IPS-NIHi11 (cell line): ENCODE measurements around the gene SLIT2.
A peak's percentile ranks its signal among the peaks of the same experiment; 100 is the strongest.

Experiments used
- DNase-seq: peaks from one replicate; pipeline ENCODE4 v3.0.0; 2012; ENCODE audit warnings: mixed read lengths, low spot score

The SLIT2 gene

DNA sequence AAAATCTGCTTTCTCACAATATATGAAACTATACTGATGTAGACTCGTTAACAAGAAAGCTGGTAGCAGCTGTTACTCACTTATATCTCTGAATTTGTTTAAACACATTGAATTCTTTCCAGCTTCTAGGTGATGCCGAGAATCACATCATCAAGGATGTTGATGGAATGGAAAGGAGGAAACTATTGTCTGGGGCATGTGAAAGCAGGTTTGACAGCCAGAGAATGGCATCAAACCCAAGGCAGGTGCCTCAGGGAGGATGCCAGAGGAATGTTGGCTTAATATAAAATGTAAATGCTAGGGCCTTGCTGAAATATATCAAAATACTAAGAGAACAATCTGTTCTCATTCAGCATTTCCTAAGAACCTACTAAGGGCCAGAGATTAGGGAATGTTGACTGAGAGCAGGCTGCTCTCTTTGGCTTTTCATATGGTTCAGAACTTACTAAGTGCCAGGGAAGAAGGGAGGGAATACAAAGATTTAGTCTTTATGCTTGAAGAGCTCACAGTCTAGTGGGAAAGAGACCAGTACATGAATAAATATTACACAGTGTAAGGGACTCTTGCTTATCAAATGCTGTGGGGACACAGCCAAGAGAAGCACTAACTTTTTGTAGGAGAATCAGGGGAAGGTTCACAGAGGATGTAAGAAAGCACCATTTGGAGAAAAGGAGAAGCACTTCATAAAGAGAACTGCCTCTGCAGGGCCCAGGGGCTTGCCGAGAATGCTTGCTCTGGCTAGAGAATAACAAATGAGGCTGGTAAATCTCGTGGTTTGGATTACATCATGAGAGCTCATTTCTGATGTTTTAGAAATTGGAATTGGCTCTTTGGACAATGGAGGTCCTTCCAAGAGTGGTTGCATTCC, 14.7 kb downstream of the SLIT2 start:
- DNase-seq = no peak

DNA sequence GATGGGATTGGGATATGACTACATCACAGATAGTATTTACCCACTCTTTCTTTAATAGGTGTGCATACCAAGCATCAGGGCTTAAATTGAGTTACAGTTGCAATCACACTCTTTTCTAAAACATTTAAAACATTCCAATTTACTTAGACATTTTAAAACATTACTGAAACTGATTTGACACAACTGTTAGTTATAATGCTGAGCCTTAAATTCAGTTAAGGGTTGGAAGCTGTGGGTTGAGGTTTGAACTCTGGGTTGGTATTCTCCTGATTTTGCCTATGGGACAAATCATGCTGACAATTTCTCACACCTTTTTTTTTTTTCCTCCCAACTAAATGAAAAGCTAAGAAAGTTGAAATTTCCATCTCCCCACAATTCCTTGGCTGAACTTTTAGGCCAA, 16.3 kb downstream of the SLIT2 start:
- no peak for DNase-seq

DNA sequence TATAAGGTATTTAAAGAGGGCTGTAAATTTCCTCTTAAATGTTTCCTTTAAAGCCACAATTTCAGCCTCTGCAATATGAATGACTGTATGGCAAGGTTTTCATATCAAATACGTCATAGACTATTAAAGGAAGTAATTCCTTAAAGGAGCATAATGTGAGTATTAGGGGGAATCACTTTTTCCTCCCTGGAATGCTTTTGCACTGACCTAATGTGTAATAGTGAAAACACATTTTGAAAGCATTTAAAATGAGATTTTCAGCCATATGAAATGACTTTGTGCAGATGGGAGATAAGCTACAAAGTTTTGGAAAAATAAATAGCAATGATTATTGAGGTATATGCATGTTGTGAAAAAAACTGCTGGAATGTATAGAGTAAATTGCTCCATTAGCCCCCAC, 17.6 kb downstream of the SLIT2 start:
- DNase-seq = no peak

DNA sequence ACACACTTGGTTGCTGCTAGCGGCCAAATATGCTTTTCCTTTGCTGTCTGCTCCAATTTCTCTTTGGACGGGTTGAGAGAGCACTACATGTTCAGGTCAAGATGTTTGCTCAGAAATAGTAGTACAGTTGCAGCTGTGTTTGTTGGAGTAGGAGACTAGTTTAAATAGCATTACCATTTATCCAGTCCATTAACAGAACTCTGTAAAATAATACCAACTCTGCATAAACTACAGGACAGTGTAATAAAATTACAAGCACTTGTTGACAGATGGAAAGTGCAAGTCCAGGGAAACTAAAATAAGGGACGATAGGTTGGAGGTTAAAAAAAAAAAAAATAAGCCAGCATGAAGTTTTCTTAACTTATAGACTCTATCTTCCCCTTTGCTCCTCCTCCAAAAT, 20.2 kb downstream of the SLIT2 start:
- no peak for DNase-seq

DNA sequence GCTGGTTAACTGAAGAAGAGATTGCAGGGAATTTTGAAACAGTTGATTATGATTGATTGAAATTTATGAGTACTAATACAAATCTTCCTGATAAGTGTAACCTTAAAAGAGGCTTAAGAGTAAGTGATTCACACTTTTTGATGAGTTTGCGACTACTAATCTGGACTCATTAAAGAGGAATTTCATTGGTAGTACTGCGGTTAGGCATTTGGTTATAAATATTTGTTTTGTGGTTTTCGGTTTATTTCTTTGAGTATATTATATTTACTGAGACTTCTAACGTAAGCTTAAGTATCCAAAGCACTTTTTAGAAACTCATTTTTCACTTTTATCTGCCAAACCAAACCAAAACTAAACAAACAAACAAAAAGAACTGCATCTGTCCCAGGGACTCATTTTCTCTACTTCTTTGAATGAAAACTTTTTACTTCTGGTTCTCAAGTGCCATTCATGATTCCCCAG, 20.7 kb downstream of the SLIT2 start:
- DNase-seq = no peak

DNA sequence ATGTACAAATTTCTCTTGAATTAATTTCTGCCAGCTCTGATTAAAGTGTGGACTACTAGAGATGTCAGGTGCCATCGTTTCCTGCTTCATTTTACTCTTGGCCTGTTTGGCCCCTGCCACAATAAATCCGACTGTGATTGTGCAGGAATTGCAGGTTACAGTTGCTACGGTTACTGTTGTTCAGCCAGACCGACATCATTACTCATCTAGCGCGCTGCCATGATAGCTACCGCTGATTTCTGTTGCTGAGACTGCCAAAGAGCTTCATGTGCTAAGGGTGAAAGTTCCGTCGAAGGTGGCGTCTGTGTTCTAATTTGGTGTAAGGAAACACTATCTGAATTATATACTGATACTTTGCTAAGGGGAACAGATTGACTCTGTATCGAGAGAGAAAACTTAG, 22.1 kb downstream of the SLIT2 start:
- DNase-seq = no peak

DNA sequence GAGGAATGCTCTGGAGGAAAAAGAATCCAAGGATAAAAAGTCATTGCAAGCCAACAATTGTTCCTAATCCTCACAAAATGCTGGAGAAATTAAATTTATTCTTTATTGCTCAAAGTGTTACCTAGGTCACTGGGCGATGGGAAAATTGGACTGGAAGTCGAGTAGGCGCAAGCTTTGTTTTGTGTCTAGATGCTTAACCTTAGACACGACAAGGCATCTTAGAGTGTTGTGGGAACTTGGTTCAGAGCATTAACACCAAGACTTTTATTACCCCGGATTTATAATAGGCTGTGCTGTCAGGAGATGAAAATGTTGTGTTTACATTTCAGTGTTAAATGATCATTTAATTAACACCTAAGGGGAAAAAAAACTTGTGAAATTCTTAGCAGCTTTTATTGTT, 25.1 kb downstream of the SLIT2 start:
- DNase-seq = no peak

DNA sequence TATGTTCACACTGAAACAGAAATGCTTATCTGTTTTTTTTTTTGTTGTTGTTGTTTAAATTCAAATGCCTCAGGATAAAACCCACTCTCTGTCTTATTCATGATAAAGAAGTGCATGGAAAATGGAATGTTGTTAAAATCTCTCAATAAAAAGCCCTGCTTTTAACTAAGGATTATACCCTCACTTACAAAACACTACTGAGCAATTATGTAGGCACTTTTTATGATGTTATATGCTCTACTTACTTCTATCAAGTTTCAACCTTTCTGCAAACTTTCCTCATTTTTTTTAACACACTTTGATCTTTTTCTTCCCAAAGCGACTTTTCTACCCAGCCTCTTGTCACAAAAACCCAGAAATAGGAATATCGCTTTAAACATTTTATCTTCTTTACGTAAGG, 26.5 kb downstream of the SLIT2 start:
- no peak for DNase-seq

DNA sequence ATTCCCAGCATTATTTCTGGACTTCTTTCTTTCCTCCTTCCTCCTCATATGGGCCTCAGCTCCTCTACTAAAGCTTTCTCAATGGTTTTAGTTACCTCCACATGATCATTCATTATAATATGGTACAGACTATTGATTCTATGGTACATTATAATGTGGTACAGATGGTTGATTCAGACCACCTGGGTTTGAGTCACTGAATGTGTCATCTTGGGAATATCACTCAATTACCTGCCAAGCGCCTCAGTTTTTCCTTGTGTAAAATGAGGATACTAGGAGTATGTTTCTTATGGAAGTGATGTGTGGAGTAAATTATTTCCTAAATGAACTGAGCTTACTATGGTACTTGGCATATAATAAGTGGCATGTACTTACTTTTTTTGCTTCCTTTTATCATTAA, 27.7 kb downstream of the SLIT2 start:
- DNase-seq = no peak

DNA sequence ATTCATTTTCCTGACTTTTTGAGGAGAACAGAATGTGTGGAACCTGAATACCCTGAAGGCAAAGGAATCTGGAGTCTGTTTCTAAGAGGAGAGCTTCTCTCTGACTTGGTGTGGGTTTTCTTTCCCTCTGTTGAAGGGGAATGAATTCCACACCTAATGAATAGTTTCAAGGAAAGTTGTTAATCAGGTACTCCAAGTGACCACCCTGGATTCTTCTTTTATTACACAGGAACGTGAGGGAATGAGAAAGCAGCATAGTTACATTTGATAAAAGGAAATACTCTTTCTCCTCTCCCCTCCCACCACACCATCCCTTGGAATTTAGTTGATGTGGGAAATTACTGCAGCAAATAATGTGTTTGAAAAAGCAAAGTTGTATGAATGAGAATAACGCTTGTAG, 29.7 kb downstream of the SLIT2 start:
- peak; percentile 11 for DNase-seq

DNA sequence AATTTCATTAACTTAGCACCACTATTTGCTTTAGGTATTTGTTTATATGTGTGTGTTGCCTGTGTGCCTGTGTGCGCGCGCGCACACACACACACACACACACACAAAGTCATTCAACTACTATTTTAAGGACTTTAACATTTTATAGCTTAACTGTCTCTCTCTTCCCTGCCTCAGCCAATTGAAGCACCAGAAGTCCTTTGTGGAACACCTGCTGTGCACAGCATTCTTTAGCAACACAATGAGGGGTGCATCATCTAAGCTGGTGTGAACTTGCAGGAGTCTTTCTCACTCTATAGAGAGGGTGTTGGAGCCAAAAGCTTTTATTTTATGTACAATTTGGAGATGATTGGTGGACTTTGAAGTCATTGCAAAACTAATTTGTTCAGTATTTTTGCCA, 31.3 kb downstream of the SLIT2 start:
- peak; percentile 81 for DNase-seq

DNA sequence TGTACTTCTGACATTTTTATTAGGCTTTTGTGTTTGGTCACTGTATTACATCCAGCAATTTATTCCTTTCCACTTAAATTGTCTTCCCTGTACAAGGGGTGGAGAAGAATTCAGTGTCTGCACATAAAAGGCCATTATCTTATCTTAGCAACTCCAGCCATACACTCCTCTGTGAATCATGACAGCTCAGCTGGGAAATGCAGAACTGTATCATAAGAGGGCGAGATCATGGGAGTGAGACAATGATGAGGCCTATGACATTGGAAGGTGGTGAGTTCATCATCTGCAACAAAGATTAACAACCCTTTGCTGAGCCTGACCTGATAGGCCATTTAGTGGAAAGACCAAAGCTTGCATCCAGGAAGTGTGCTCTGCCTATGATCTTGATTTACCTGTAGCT, 33.3 kb downstream of the SLIT2 start:
- no peak for DNase-seq

DNA sequence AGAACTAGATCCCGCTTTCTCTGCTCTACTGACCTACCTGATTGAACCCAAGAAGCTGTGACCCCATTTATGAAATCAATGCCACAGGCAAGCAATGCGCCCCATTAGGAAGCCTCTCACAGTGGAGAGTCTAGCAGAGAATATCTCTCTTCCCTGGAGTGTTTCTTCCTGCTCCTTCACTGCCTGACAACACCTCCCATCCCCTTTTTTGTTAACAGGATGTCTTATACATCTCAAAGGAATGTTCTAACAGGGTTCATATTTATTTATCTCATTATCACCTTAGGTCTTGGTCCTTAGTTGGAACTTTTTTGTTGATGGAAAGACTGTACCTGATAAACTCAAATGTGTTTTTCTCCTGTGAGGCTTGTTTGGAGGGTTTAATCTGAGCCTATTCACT, 35.5 kb downstream of the SLIT2 start:
- DNase-seq = no peak

DNA sequence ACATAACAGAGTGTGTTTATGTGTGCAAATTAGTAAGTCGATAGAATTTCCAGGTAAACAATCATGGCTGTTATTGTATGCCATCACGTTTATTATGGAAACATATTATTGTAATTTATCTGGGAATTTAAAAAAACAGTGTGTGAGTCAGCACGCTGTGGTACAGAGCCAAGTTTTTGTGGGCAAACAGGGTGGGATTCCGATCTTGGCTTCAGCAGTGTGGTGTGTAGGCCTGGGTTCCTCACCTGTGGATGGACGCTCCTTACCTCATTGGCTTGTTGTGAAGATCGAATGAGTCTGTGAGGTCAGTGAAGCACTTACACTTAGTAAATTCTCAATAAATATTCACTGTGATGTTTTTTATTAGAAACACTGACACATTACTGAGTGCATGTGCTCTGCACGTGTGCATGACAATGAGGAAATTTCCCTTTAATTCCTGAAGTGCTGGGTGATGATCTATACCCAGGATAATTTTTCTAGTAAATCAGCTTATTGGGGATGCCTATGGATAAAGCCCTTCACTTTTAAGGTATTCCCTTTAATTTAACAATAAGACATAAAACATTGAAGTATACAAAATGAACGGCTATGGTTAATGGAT, 36.4 kb downstream of the SLIT2 start:
- no peak for DNase-seq

DNA sequence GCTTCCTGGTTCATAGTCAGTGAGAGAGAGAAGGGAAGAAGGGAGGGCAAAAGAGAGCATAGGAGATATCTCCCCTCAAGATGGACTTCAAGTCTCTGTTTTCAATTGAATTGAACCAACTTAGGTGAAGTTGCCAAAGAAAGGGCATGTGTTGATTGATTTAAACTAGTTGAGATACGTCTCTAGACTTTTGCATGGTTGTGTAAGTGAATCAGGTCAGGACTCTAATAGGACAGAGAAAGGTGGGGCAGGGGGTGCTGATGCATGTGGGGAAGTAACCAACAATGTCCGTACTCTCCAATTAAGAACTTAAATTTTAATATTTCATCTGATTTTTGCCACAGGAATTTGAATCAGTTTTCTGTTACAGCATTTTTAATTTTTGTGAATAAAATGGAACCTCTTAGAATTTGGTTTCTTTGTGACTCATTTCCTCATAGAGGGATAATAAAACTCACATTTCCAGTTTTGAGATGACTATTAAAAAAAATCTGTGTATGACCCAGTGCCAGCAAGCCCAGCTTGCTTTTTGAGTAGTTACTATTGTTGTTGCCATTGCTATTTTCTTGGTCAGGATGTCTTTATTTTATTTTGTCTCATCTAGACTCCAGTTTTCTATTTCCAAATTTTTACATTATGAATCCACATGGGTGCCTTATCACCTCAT, 37.3 kb downstream of the SLIT2 start:
- DNase-seq = no peak

DNA sequence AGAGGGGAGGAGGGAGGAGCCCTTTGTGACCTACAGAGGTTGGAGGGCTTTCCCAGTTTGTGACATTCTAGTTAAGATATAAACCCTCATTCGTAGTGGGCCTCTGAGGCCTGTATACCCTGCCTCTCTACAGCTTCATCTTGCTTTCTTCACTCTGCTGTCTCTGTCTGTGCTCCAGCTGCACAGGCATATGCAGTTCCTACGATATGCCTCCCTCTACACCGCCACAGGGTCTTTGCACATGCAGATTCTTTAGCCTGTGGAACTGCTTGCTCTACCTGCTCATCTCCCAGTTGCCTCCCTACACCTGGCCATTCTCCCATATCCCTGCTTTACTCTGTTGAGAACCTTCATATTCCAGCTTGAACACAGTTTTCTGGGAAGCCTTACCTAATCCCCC, 38.1 kb downstream of the SLIT2 start:
- no peak for DNase-seq

DNA sequence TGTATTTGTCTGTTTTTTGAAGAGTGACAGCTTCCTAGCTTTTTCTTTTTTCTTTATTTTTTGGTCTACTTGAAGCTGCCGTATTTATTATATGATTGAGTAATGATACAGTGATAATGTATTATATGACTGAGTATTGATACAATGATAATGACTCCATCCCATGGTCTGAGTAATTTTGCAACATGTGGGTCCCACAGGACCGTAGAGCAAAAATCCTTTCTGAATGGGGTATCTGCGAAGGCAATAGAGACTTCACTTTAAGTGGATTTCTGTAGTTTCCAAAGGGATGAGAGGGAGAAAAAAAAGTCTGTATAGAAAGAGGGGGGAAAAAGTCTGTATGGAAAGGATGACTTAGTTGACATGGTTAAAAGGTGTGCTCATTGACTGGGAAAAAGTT, 41.0 kb downstream of the SLIT2 start:
- DNase-seq = no peak

DNA sequence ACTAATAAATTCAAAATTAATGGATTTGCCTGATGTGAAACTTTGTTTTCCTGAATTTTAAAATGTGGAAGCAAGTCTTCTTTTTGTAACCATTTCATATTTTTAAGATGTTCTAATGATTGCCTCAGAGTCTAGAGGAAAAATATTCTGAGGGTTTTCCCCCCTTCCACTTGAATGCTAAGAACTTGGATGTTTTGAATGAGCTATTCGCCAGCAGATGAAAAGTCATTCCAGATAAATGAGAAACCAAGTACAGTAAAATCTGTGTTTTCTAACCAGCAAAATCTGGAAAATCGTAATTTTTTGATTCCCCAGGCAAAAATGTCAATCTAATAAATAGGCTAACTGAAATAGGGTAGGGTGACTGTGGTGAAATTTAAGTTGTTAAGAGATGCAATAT, 45.6 kb downstream of the SLIT2 start:
- DNase-seq = no peak

DNA sequence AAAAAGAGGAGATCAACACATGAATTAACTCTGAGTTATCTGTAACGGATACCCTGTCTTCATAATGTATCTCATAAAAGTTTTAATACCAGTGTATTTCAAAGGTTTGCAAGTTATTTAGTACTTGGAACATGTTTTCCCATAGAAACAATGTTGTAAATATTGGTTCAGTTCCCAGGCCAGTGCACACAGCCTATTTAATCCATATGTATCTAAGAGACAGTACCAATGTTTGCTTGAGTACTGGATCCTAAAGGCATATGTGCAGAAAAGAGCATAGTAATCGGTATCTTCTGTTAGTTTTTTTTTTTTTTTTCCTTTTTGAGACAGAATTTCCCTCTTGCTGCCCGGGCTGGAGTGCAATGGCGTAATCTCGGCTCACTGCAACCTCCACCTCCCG, 46.1 kb downstream of the SLIT2 start:
- no peak for DNase-seq

DNA sequence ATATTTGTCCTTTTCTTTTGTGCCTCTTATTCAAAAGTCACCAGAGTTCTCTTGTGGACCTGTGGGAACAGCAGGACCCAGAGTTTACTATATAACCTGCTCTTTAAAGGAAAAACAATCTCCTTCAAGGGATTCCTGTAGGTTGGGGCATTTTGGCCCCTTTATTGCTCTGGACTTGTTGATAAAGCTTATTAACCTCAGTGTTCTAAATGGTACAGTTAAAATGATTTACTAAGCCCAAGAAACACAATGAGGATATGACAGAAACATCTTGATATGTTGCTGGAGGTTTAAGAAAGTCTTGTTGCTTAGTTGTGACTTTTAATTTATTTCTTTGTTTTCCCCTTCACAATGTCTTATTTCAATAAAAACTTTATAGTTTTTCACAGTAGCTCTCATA, 46.8 kb downstream of the SLIT2 start:
- DNase-seq = no peak

DNA sequence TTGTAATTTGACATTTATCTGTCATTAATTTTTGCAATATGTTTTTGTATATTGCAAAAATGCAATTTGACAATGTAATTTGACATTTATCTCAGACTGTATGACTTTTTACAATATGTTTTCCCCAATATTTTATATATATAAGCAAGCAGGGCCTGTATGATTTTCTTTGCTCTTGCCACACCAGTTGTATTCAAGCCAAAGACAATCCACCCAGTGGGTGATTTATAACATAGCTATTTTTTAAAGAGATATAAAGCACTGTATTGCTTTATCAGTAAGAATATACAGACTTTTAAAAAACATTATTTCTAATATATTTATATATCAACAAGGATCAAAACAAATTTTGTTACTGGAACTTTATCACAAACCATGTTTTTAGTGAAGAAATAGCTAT, 47.3 kb downstream of the SLIT2 start:
- DNase-seq = no peak

DNA sequence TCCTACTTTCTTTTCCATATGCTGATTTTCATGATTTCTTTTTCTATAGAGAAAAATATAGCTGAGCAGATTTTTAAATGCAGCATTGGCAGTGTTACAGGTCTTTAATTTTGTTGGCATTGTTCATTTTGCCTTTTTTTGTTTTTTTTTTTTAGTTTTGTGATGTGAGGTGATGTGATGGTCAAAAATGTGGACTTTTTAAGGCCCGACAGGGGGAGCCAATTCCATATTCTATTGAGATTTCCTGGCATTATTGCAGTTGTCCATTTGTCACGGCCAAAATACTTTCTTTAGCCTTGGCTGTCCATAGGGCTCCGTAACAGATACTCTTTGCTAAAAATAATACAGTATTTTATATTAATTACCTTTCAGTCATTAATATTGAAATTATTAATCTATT, 47.8 kb downstream of the SLIT2 start:
- no peak for DNase-seq

DNA sequence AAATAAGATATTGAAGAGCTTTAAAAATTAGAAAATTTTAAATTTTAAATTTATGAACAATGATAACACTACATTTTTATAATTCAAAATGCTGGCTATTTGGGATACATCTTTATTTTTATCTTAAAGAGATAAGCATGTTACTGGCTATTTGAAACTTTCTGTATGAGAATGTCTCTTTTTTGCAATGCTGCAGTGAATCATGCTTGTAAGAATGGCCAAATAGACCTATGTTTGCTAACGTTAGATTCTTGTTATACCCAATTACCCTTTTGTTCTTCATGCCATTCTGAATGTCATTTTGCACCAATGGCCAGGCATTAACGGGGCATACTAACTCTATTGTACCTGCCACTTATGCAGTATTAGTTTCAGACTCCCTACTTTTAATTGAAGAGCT, 49.5 kb downstream of the SLIT2 start:
- no peak for DNase-seq
